Endometrium (tissue), 2 donors: ENCODE measurements around the gene UBR4.

ENCODE experiments used
- FAIRE-seq: peaks from 2 replicates; lab custom pipeline; 2012; peaks lifted over from hg19 to GRCh38; lab: Jason Lieb, UNC
- donor health status: control.
- donor health status: control.

The UBR4 gene

GRCh38 chr1:19071674-19072281 is 138.3 kb downstream of the UBR4 start:
- FAIRE-seq: no peak

- no peak for FAIRE-seq
These were observed 139.0 kb downstream of the UBR4 start for GRCh38 chr1:19070891-19071621.

- no peak for FAIRE-seq
These were observed 139.8 kb downstream of the UBR4 start for GRCh38 chr1:19070197-19070651.

GRCh38 chr1:19068639-19069276 is 141.3 kb downstream of the UBR4 start:
- no peak for FAIRE-seq

GRCh38 chr1:19067912-19068638 is 142.0 kb downstream of the UBR4 start:
- FAIRE-seq: no peak

GRCh38 chr1:19067182-19067911 is 142.7 kb downstream of the UBR4 start:
- no peak for FAIRE-seq

- no peak for FAIRE-seq
These were observed 143.2 kb downstream of the UBR4 start for GRCh38 chr1:19066874-19067181.

- FAIRE-seq: no peak
These were observed 143.7 kb downstream of the UBR4 start for GRCh38 chr1:19066248-19066873.

- no peak for FAIRE-seq
These were observed 144.4 kb downstream of the UBR4 start for GRCh38 chr1:19065526-19066247.

- no peak for FAIRE-seq
These were observed 145.1 kb downstream of the UBR4 start for GRCh38 chr1:19064906-19065450.

GRCh38 chr1:19063122-19063521 is 146.9 kb downstream of the UBR4 start:
- no peak for FAIRE-seq

- no peak for FAIRE-seq
These were observed 147.6 kb downstream of the UBR4 start for GRCh38 chr1:19062258-19063029.

GRCh38 chr1:19061798-19062197 is 148.3 kb downstream of the UBR4 start:
- FAIRE-seq: no peak

GRCh38 chr1:19061343-19061742 is 148.7 kb downstream of the UBR4 start:
- no peak for FAIRE-seq

GRCh38 chr1:19059773-19060172 is 150.3 kb downstream of the UBR4 start:
- FAIRE-seq: no peak

GRCh38 chr1:19058476-19058797 is 151.6 kb downstream of the UBR4 start:
- no peak for FAIRE-seq

GRCh38 chr1:19057784-19058475 is 152.1 kb downstream of the UBR4 start:
- no peak for FAIRE-seq

- FAIRE-seq: no peak
These were observed 152.8 kb downstream of the UBR4 start for GRCh38 chr1:19057182-19057779.

GRCh38 chr1:19055701-19056100 is 154.4 kb downstream of the UBR4 start:
- FAIRE-seq: no peak
